SK-N-DZ (cell line): ENCODE data around the gene MESP1.

ENCODE experiments used
- DNase-seq: peaks from one replicate; pipeline ENCODE4 v3.0.0-alpha.2; 2015; ENCODE audit warnings: low spot score
- small RNA-seq, 2 experiments: library from RNA; depleted of rRNA; stranded (forward); fragments of <200 nt; gene quantifications; one replicate each; pipeline ENCODE3, GENCODE V24; 2014

MESP1 gene

DNA sequence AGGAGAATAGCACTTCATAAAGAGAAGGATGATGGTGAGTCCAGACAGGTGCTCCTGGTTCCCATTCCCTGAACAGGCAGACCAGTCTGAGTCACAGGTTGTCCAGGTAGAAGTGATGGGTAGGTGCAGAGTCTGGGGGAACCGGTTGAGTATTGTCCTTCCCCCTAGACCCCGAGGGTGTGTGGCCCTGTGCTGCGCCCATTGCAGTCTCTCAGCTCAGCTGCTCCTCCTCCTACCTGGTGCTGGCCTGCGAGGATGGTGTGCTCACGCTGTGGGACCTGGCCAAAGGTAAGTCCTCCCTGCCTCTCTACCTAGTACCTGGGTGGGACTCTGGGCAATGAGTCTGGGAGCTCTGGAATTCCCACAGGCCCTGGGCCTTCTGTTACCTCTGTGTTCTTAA lies 19.8 kb downstream of the MESP1 start:
- no peak for DNase-seq

DNA sequence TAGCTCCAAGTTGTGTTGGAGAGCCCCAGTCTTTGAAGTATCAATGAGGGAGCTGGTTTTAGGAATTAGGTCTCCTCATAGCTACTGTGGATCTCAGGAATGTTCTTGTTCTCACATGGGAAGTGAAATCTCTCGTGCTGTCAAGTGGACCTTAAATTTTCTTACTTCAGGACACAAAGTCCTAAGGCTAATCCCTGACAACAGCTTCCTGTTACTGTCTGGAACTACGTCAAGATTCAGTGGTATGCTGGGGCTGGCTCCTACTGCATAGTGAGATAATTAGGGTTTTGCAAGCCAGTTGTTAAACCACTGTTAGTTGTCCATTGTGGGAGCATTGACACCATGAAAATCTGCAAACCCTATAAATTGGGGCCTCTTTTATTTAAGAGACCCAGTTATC lies 22.8 kb downstream of the MESP1 start:
- DNase-seq = no peak

DNA sequence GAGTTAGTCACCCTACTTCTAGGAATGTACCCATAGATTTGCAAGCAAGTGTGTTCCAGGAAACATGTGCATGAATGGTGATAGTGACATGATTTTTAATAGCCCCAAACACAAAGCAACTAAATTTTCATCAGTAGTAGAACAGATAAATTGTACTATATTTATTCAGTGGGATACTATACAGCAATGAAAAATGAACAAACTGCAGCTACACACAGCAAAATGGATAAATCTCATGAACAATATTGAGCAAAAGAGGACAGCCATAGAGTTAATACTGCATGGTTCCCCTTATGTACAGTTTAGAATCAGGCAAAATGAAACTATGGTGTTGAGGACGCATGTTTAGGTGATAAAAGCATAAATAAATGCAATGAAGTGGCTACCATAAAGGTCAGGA lies 26.0 kb downstream of the MESP1 start:
- no peak for DNase-seq

DNA sequence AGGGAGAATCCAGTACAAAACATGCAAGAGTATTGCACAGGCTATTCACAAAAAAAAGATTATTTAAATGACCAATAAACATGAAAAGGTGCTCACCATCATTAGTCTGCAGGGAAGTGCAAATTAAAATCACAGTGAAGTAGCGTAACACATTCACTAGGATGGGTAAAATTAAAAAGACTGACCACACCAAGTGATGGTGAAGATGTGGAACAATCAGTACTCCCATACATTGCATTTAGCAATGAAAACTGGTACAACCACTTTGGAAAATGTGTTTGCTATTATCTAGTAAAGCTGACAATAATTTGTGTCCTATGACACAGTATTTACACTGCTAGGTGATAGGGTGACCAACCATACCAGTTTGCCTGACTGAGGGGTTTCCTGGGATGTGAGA lies 26.4 kb downstream of the MESP1 start:
- DNase-seq = no peak

DNA sequence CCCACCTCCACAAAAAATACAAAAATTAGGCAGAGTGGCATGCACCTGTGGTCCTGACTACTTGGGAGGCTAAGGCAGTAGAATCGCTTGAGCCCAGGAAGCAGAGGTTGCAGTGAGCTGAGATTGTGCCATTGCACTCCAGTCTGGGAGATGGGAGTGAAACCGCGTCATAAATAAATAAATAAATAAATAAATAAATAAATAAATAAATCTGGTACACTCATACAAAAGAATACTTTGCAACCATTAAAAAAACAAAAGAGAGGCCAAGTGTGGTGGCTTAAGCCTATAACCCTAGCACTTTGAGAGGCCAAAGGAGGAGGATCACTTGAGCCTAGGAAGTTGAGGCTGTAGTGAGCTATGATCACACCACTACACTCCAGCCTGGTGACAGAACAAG lies 28.0 kb downstream of the MESP1 start:
- DNase-seq = no peak

DNA sequence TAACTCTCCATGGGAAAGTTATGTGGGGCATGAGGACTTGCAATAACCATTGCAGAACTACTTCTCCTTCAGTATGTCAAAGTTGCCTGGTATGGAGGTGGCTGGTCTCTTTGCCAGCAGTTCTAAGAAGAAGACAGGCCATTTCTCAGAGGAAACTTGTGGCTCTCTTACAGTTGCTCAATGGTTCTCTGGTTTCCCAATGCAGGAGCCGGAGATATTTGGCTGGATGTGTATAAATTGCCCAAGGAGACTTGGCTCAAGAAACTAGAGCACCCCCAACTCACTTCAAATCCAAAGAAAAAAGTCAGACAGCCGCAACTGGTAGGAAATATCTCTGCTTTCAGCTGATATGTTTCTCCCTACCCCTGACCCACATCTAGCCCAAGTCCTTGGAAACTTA lies 36.3 kb downstream of the MESP1 start:
- DNase-seq = no peak

DNA sequence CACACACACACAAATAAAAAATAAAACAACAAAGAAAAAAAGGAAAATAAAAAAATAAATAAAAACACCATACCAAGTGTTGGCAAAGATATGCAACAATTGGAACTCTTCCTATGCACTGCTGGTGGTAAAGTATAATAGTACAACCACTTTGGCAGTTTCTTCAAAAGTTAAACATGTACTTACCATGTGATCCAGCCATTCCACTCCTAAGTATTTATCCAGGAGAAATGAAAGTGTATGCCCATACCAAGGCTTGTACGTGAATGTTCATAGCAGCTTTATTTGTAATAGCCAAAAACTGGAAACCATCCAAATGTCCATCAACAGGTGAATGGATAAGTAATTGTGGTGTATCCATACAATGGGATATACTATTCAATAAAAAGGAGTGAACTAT lies 43.5 kb downstream of the MESP1 start:
- no peak for DNase-seq

DNA sequence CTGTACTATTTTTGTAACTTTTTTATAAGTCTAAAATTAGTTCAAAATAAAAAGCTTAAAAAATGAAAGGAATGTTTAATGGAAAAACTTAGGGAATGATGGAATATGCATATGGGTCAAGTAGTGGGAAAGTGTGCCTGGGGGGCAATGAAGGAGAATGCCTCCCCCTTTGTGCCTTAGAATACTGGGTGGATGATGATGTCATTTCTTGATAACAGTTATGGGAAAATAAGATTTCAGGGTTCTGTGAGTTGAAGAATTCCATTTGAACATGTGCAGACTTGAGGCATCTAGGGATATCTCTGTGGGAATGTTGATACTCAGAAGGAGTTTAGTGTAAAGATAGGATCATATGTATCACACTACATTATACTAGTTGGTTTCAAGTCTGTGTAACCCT lies 46.6 kb downstream of the MESP1 start:
- DNase-seq = no peak

Small RNA genes within 50 kb of the gene (small RNA-seq; reads per million reads assigned to genes)
- gene RNU6-132P = 0 to 0.09 reads per million in 2 experiments
